ENCODE results near the gene NFKBIA.
"Not testable (repeated sequence)": the region's sequence is repeated elsewhere in the genome, so short reads cannot be mapped to it uniquely, and the experiment has no call there.

The NFKBIA gene

DNA sequence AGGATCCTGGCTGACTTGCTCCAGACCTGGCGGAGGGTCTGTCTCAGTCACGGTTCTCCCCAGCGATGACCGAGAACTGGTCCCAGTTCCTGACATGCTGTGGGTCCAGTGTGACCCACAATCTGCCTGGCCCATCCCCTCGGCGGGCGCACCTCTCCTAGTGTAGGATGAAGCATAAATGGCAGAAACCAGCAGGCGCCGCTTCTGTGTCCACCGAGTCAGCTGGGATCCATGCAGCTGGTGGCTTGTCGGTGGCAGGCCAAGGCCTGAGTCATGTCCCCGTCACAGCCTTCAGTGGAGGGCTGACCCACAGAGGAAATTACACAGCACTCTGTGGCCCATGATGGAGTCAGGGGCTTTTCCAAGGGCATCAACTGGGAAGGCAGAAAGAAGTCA, 38.5 kb downstream of the NFKBIA start:
- DNase-seq = no peak

DNA sequence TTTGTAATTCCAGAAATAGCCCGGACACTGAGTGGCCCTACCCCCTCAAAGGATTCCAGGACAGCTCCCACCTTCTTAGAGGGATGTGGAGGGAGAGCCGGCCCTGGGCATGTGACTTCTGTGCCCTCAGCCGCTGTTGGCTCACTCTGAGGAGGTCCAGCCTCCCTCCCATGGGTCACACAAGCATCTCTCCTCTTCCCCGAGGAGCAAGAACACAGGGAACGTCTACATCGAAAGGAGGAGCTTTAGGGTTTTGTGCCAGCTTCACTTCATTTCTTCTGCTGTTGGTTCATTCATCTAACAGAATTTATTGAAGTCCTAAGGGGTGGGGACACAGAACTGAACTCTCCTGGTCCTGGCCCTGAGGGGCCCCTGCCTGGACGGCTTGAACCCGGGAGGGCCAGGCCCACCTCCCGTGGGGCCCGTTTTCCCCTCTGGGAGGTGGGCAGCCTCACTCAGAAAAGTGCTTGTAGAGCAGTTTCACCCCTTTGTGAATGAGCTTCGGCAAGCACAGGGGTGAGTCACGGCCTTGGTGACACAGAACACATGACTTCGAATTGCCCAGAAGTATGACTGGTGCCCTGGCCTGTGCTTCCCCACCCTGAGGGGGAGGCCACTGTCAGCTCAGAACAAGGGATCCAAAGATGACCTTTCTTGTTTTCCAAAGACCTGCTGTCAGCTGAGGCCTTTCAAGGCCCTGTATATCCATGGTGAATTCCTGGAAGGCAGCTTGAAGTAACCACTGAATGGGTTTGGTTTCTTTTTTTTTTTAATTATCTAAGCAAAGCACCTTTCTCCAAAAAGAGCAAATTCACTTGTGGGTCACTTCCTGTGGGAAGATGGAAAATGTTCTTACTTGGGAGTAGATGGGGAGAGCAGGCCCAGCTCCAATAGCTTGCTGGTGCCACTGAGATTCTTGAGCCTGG, 39.2 kb downstream of the NFKBIA start:
- peak; percentile 37 for DNase-seq

DNA sequence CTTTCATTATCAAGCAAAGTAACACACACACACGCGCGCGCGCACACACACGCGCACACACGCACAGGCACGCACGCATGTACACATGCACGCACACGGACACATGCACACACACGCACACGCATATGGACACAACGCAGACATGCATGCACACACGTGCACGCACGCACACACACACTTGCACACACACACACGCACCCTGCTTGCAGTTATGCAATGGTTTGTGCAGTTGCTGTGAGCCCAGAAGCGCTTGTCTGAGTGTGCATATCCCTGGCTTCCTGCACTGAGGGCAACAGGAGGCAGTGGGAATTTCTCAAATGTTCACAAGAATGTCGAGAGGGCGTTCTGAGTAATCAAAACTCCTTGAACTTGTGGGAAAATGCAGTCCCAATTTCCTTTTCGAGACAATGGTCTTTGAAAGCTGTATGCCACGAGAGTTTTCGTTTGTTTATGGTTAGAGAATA, 41.6 kb downstream of the NFKBIA start:
- no peak for DNase-seq

DNA sequence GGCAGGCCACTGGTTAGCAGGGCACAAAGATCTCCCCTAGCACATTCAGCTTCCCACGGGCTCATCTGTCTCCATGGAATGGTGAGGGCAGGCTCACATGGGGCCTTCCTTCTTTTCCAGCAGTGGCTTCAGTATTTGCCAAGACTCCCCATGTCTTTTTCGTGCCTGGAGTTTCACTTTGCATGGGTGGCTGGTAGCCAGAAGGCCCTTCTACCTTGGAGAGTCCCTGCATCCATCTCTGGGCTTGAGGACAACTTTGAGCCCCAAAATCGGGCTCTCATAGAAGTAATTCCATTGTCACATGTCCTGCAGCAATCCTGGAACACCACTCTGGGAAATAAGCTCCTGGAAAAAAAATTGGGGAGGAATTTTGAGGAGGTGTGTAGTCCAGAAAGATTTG, 42.1 kb downstream of the NFKBIA start:
- no peak for DNase-seq

DNA sequence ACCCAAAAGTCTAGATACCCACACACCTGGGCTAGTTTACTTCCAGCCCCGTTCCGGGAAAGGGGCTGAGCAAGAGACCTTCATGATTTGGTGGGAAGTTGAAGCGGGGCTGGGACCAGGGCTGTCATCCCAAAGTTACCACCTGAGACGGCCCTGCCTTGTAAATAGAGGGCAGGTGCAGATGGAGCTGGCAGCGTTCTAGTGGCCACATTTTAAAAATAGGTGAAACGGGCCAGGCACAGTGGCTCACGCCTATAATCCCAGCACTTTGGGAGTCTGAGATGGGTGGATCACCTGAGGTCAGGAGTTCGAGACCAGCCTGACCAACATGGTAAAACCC, 43.4 kb downstream of the NFKBIA start:
- DNase-seq = no peak

DNA sequence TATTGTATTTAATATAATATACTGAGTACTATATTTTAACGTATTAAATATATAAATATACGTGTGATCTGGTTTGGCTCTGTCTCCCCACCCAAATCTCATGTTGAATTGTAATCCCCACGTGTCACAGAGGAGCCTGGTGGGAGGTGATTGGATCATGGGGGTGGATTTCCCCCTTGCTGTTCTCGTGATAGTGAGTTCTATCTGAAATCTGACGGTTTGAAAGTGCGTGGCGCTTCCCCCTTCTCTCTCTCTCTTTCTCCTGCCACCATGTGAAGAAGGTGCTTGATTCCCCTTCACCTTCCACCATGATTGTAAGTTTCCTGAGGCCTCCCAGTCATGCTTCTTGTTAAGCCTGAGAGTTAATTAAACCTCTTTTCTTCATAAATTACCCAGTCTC, 44.9 kb downstream of the NFKBIA start:
- not testable (repeated sequence) for DNase-seq

DNA sequence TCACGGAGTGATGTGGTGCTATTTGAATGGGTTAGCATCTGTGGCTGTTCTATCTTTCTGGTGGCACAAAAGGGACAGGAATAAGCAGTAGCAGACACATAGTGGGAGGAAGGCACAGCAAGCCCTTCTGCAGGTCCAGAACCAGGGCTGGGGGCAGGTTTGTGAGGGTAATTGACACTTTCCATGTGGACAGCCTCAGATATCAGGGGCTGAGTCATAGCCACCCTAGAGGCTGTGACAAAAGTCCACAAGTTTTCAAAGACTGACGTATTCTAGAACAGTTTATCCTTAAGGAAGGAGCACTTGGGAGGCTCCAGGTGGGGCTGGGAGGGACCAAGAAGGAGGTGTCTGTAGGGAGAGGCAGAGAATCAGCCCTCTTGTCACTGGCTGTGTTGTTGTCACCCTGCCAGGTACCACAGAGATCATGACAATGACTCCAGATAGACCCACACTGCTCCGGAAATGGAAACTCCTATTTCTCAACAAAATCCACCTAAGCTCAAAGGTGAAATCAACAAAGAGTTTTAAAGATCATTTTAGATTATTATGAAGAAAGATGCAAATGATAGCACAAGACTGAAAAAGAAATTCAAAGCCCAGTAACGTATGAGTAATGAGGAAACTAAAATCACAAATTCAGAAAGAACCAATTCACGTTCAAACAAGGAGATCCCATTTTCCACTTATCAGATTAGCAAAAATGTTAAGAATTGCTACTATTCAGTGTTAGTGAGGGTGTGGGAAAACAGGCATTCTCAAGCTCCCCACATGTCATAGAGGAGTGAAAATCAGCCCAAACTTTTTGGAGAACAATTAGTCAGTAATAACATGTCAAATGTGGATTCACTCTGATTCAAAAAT, 48.3 kb downstream of the NFKBIA start:
- no peak for DNase-seq

DNA sequence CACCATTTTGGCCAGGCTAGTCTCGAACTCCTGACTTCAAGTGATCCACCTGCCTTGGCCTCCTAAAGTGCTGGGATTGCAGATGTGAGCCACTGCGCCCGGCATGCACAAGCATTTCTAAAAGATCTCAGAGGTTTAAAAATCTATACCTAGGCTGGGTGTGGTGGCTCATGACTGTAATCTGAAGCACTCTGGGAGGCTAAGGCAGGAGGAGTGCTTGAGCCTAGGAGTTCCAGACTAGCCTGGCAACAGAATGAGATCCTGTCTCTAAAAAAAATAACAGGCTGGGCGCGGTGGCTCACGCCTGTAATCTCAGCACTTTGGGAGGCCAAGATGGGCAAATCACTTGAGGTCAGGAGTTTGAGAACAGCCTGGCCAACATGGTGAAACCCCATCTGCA, 49.3 kb downstream of the NFKBIA start:
- DNase-seq = not testable (repeated sequence)

DNA sequence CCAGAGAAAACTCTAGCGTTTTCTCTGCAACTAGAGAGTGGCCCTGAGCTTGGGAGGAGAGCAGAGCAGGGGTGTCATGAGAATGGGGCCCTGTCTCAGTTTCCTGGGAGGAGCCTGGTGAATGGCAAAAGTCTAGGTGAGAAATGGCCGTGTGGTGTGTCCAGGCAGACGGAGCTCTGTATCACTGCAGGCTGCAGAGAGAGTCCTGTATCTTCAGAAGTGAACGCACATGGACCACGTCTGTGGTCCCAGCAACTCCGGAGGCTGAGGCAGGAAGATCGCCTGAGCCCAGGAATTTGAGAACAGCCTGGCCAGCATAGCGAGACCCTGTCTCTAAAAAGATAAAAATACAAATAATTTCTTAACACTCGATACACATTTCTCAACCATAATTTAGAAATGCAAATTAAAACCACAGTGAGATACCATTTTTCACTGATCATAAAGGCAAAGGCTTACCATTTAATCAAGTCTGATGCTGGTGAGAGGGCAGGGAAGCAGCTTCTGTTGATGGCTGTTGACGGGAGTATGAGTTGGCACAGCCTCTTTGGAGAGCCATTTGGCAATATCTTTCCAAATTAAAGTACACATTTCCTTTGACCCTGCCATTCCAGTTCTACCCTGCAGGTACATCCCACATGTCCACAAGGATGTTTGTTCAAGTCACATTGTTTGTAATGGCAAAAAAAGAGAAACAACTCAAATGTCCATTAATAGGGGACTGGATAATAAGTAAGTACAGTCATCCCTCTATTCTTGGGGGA, 51.0 kb downstream of the NFKBIA start:
- no peak for DNase-seq

DNA sequence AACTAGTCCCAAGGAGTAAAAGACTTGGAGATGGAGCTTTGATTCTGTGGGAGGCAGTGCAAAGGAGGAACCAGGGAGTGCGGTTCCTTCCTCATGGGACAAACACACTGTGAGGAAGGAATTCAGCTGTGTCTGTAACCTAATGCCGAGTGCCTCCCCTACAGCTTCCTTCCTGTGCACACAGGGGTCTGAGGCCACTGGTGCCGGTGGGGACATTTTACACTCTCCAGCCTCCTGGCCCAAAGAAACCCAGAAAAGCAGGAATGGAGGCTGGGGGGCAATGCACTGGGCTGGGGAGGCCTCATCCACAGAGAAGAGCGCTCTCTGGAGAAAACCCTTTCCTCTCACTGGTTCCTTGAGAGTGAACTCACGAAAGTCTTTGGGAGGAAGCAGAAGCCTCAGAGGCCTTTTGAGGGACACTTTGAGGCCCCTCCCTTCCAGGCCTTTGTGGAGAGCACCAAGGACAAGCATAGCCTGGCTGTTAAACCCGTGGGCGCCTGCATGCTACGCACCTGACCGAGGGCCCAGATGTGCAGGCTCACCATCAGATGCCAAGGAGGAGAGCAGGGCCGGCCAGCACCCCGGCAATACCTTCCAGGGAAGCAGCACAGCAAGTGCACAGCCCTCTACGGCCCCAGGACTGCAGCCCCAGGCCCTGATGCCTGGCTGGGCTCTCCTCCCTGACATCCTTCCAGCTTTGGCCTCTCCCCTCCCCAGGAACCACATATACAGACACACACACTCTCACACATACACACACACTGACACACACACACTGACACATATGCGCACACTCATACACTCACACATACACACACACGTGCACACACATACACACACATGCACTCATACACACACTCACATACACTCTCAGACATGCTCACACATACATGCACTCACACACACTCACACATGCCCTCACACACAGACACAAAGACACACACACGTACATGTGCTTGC, 52.0 kb downstream of the NFKBIA start:
- no peak for DNase-seq

DNA sequence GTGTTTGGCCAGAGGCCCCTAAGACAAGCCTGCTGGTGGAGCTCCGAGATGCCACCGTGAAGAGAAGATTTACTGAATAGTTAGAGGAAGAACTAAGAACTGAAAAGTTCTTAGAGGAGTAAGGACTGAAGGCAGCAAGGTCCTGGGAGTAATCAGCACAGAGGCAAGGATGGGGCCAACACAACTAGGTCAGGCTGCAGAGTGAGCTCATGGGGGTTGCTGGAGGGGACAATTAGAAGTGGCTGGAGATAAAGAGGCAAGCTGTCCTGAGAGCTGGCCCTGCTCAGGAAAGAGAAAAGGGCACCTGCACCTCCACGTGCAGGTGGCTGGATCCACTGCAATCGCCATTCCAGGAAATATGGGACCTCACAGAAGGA, 52.7 kb downstream of the NFKBIA start:
- DNase-seq = no peak
